Left lung (tissue), 10 donors: ENCODE measurements around the gene TPRG1. TPM values are rescaled to one million over a fixed set of nuclear protein-coding genes. Genes with fewer than 3 reads are reported as not detected.

ENCODE experiments used
- ATAC-seq: fragments of 200-7000 bp; cut with Tn5 transposase; one replicate; pipeline ENCODE4 v1.9.1; 2020; ENCODE audit warnings: moderate library complexity
- DNase-seq, 4 donors: peaks; one replicate each; pipeline ENCODE4 v3.0.0-alpha.2; 2013 to 2020
- H3K27ac ChIP-seq, 2 donors: fragments of 200-600 bp; sonication (generic) in 1 of 2; one replicate each; pipeline versions ENCODE4 v1.5.0 to v1.8.0; 2020 to 2021
- H3K27me3 ChIP-seq, 2 donors: fragments of 200-600 bp; sonication (generic) in 1 of 2; one replicate each; pipeline versions ENCODE4 v1.5.0 to v1.8.0; 2020 to 2021
- H3K36me3 ChIP-seq, 2 donors: fragments of 200-600 bp; sonication (generic) in 1 of 2; one replicate each; pipeline versions ENCODE4 v1.5.0 to v1.8.0; 2020 to 2021
- H3K4me1 ChIP-seq, 2 donors: fragments of 200-600 bp; one replicate each; pipeline ENCODE4 v1.8.0; 2021
- H3K4me3 ChIP-seq, 2 donors: fragments of 200-600 bp; sonication (generic) in 1 of 2; one replicate each; pipeline versions ENCODE4 v1.5.0 to v1.8.0; 2020 to 2021; ENCODE audit warnings: mild to moderate bottlenecking in 1 of 2
- H3K9me3 ChIP-seq, 2 donors: fragments of 200-600 bp; sonication (generic) in 1 of 2; one replicate each; pipeline versions ENCODE4 v1.5.0 to v1.8.0; 2020 to 2021
- intact Hi-C, 2 donors: fragments of 100-400 bp; cut with DNase I; formaldehyde crosslinking; loops; one replicate each; pipeline versions ENCODE4 v1.11.2 to v1.14.2; 2022
- polyA plus RNA-seq, 6 donors: library from polyadenylated mRNA; unstranded; fragments of 120-200 nt; gene quantifications; one replicate each; pipeline ENCODE4 v1.2.1, GENCODE V29; 2013; ENCODE audit not compliant: insufficient read length in 6 of 6
- total RNA-seq, 2 donors: library from RNA; stranded (reverse); fragmentation: NEBNext Ultra II Directional; extraction: Animal tissue kit (Norgen Biotek cat#: 25700); gene quantifications; one replicate each; pipeline ENCODE4 v1.2.1, GENCODE V29; 2021
- TF ChIP-seq, protein P1 (sequence below), 2 donors: fragments of 200-600 bp; sonication (generic) in 1 of 2; IDR thresholded peaks; one replicate each; pipeline versions ENCODE4 v1.5.0 to v1.8.0; 2021; ENCODE audit warnings: antibody characterized with exemption in 2 of 2
- donor health status: DM: no; HTN: yes; CAD: no.
- donor health status: DM: no; HTN: no; CAD: no.

TPRG1 gene
- total and polyA plus RNA-seq, 8 donors, result 0.52 to 12.8 (median 0.85) TPM

DNA sequence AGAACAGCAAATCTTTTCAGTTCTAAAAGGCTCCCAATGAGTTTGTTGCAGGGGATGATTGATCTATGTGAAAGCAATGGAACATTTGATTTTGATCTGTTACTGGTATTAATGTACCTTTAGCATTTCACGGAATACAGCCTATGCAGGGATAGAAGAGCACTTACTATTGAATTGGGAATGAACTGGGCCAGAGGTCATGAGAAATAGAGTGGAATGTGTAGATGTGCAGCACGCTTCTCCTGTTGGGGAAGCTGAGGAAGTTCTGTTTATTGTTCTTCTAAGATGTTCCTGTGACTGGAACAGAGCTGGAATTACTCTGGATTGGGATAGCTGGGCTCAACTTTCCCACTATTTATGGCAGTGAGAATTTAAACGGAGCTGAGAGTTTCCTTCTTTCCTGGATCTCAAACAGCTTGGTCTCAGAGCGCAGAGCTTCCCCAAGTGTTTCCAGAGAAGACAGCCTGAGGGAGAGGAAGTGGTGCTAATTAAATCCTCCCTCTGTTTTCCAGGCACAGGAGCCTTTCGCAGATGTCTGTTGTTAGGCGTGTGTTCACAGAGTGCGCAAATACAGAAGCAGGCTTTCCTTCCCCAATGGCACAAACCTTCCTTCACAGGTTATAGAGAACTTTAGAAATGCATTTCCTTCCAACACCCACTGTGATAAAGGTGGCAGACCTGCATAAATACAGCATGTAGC lies 32.5 kb downstream of the TPRG1 start:
- no peaks in the 10 kb centered on the region for H3K4me1 ChIP-seq
- ATAC-seq (no peak), DNase-seq (no peak)
- H3K36me3 ChIP-seq, result no peaks in the 10 kb centered on the region
- H3K27ac ChIP-seq, result no peak overlapping the region
- TF ChIP-seq, protein P1, sequence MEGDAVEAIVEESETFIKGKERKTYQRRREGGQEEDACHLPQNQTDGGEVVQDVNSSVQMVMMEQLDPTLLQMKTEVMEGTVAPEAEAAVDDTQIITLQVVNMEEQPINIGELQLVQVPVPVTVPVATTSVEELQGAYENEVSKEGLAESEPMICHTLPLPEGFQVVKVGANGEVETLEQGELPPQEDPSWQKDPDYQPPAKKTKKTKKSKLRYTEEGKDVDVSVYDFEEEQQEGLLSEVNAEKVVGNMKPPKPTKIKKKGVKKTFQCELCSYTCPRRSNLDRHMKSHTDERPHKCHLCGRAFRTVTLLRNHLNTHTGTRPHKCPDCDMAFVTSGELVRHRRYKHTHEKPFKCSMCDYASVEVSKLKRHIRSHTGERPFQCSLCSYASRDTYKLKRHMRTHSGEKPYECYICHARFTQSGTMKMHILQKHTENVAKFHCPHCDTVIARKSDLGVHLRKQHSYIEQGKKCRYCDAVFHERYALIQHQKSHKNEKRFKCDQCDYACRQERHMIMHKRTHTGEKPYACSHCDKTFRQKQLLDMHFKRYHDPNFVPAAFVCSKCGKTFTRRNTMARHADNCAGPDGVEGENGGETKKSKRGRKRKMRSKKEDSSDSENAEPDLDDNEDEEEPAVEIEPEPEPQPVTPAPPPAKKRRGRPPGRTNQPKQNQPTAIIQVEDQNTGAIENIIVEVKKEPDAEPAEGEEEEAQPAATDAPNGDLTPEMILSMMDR (IDR thresholded peaks at IDR 0.05), result no peak
- H3K27me3 ChIP-seq, result no peaks in the 10 kb centered on the region
- H3K4me3 ChIP-seq, result no peak overlapping the region
- H3K9me3 ChIP-seq, result no peaks in the 10 kb centered on the region
- intact Hi-C loops, result no loop called here

DNA sequence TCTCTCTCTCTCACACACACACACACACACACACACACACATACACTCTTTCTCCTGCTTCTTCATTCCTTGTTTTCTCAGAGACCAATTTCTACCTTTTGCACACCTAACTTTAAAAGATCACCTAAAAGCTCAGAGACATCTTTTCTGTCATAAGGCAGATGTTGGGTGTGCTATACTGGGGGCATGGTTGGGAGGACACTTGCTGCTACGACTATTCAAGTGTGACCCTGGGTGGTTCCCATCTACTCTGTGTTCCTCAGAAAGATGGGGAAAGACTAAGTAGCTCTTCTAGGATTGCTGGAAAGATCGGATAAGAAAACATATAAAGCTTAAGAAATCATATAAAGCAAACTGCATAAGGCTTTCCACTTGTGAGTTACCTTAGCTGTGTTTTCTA lies 33.2 kb downstream of the TPRG1 start:
- TF ChIP-seq, protein P1 (IDR thresholded peaks at IDR 0.05), result no peak
- DNase-seq, result no peak
- intact Hi-C loops, result no loop called here
- no peak overlapping the region for H3K27ac ChIP-seq
- no peak for ATAC-seq
- H3K36me3 ChIP-seq, result no peaks in the 10 kb centered on the region
- H3K27me3 ChIP-seq, result no peaks in the 10 kb centered on the region
- H3K4me3 ChIP-seq, result no peak overlapping the region
- no peaks in the 10 kb centered on the region for H3K9me3 ChIP-seq
- no peaks in the 10 kb centered on the region for H3K4me1 ChIP-seq

DNA sequence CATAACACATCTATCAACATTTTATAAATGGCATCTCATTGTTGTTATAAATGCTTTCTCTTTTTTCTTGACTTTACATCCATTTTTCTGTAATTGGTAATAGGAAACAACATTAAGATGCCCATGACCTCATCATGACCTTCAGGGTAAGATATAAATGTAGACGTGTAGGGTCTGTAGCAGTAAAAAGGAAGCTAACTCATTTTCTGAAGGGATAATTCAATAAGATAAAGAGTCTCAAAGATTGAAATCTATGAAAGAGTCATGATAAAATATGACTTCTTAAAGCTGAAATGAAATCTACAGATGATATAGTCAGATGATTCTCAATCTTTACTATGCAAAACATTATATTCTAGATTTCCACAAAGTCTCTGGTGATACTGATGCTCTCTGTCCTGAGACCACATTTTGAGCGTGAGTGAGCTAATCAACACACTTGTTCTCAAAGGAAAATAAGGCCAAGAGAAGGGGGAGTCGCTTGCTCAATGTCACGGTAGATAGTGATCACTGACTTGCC lies 38.5 kb downstream of the TPRG1 start:
- no peak overlapping the region for H3K4me3 ChIP-seq
- H3K27me3 ChIP-seq, result no peaks in the 10 kb centered on the region
- H3K27ac ChIP-seq, result no peak overlapping the region
- ATAC-seq (no peak), DNase-seq (no peak)
- H3K9me3 ChIP-seq, result no peaks in the 10 kb centered on the region
- TF ChIP-seq, protein P1 (IDR thresholded peaks at IDR 0.05), result no peak
- intact Hi-C loops, result no loop called here
- no peaks in the 10 kb centered on the region for H3K4me1 ChIP-seq
- H3K36me3 ChIP-seq, result no peaks in the 10 kb centered on the region

DNA sequence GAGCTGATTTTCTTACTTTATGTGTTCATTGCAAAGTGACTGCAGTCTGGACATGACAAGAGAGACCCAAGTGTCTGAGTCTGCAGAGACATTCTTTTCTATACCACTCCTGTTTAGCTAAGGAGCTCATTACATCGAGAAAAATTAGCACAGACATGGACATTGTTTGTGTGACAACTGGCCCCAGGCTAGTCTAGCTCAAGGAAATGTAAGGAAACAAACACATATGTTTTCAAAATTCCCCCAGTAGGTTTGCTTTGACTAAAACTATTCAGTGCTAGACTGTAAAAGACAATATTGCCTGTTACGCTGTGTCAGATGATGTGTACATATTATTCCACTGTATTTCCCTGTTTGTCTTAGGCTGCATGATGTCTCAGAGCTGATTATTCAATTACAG lies 40.9 kb downstream of the TPRG1 start:
- DNase-seq (no peak), ATAC-seq (no peak)
- Histone ChIP-seq H3K27me3 (no peaks in the 10 kb centered on the region), H3K36me3 (no peaks in the 10 kb centered on the region), H3K9me3 (no peaks in the 10 kb centered on the region), H3K27ac (no peak overlapping the region), H3K4me3 (no peak overlapping the region), H3K4me1 (no peaks in the 10 kb centered on the region)
- TF ChIP-seq, protein P1 (IDR thresholded peaks at IDR 0.05), result no peak
- intact Hi-C loops, result no loop called here

DNA sequence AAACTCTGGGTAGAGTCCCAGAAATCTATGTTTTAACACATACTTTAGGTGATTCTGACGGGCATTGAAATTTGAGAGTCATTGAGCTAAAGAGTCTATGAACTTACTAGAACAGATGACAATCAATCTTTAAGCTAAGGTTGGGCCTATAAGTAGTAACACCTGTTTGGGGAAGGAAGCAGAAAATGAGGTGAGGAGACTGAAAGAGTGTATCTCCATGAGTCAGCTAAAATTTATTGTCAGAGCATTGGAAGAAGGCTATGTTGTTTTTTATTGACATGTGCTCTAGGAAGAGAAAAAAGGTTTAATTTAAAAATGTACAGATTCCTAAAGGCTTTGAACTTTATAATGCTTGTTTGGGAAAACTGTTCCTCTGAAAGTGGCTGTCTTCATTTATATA lies 42.9 kb downstream of the TPRG1 start:
- TF ChIP-seq, protein P1 (IDR thresholded peaks at IDR 0.05), result no peak
- intact Hi-C loops, result no loop called here

More for the DNA sequence above, 42.9 kb downstream of the TPRG1 start:
- no peak overlapping the region for H3K4me3 ChIP-seq
- no peaks in the 10 kb centered on the region for H3K4me1 ChIP-seq
- H3K36me3 ChIP-seq, result no peaks in the 10 kb centered on the region
- no peaks in the 10 kb centered on the region for H3K27me3 ChIP-seq
- ATAC-seq (no peak), DNase-seq (no peak)
- no peak overlapping the region for H3K27ac ChIP-seq
- no peaks in the 10 kb centered on the region for H3K9me3 ChIP-seq
